Testis (tissue), 3 donors: ENCODE measurements around the gene ADRA2B. TPM values are rescaled to one million over a fixed set of nuclear protein-coding genes. Genes with fewer than 3 reads are reported as not detected.

Experiments used
- DNase-seq: peaks from one replicate; pipeline ENCODE4 v3.0.0-alpha.2; 2019
- H3K27ac ChIP-seq, 2 donors: fragments of 200-600 bp; sonication (generic); one replicate each; pipeline ENCODE4 v1.5.1; 2019
- H3K27me3 ChIP-seq: fragments of 200-600 bp; sonication (generic); one replicate; pipeline ENCODE4 v1.5.1; 2019
- H3K36me3 ChIP-seq: fragments of 200-600 bp; sonication (generic); one replicate; pipeline ENCODE4 v1.5.1; 2017; ENCODE audit warnings: low read depth; ENCODE audit errors: missing control alignments
- H3K4me1 ChIP-seq: fragments of 200-600 bp; sonication (generic); one replicate; pipeline ENCODE4 v1.5.1; 2019
- H3K4me3 ChIP-seq, 2 donors: fragments of 200-600 bp; sonication (generic); one replicate each; pipeline ENCODE4 v1.5.1; 2017 to 2019
- H3K9me3 ChIP-seq: fragments of 200-600 bp; sonication (generic); one replicate; pipeline ENCODE4 v1.5.1; 2017
- POLR2A ChIP-seq: fragments of 450-650 bp; IDR thresholded peaks from one replicate; pipeline ENCODE4 v1.6.1; 2017; ENCODE audit warnings: antibody characterized with exemption, mild to moderate bottlenecking, moderate library complexity
- WGBS, 2 donors: methylation state at CpG; one replicate each; pipeline ENCODE4 v1.1.5; 2018; 5-methylcytosine and 5-hydroxymethylcytosine counted together
- intact Hi-C: fragments of 100-400 bp; cut with DNase I; formaldehyde crosslinking; loops from one replicate; pipeline ENCODE4 v1.15.1; 2023; ENCODE audit warnings: low total_unique reads
- polyA plus RNA-seq: library from polyadenylated mRNA; stranded (reverse); fragments of 350-450 nt; fragmentation: Illumina TruSeq; extraction: RNeasy Lipid Tissue Mini Kit (QIAGEN cat#74804); gene quantifications from one replicate; pipeline ENCODE4 v1.2.3, GENCODE V29; 2014; ENCODE audit warnings: low read depth, low replicate concordance; ENCODE audit not compliant: insufficient read depth
- total RNA-seq, 2 donors: library from RNA; depleted of rRNA; stranded (reverse); fragments of >200 nt; gene quantifications; one replicate each; pipeline ENCODE4 v1.2.3, GENCODE V29; 2016
- TF ChIP-seq, protein P1 (sequence below), 3 experiments: fragments of 450-650 bp in 2 of 3; fragments of 200-600 bp in 1 of 3; sonication (generic) in 1 of 3; IDR thresholded peaks; one replicate each; pipeline ENCODE4 v1.5.1; 2016 to 2019; ENCODE audit warnings: antibody characterized with exemption in 3 of 3, mild to moderate bottlenecking in 2 of 3, moderate library complexity in 1 of 3

The ADRA2B gene
- total and polyA plus RNA-seq, 3 donors from 2014 or later, result 2.1 to 2.6 (median 2.4) TPM

DNA sequence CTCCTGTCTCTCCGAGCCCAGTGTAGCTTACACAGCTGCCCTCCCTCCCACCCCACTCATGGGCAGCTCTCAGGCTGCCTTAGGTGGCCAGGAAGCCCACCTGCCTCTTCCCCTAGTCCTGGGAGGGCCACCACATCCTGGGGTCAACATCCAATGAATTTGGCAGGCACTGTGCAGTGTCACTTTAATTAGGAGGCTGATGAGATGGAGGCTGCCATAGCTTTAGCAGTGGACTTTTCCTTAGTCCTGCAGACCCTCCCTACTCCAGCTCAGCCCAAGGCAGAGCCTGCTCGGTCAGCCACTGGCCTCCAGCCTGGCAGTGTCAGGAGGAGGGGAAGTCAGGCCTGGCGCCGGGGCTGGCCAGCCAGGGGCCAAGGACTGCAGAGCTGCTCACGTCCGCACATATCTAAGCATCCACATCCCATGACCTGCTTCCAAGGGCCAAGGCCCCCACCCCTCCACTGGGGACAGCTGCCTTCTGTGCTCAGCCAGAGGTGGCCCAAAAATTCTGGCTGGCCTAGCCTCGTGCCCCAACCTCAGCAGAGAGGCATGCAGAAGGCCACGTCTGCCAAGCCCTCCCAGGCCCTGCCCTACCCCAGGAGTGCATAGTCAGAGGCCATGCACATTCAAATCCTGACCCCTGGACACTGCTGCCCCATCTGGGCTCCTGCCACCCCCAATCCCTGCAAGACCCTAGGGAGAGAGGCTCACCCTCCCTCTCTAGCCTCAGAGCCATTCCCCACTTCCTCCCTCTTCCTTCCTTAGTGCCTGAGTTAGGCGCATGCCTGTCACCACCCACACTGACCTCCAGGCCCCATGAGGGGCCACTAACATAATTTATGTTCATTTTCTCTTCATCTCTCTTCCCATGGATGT lies 33.1 kb downstream of the ADRA2B start:
- TF ChIP-seq, protein P1, sequence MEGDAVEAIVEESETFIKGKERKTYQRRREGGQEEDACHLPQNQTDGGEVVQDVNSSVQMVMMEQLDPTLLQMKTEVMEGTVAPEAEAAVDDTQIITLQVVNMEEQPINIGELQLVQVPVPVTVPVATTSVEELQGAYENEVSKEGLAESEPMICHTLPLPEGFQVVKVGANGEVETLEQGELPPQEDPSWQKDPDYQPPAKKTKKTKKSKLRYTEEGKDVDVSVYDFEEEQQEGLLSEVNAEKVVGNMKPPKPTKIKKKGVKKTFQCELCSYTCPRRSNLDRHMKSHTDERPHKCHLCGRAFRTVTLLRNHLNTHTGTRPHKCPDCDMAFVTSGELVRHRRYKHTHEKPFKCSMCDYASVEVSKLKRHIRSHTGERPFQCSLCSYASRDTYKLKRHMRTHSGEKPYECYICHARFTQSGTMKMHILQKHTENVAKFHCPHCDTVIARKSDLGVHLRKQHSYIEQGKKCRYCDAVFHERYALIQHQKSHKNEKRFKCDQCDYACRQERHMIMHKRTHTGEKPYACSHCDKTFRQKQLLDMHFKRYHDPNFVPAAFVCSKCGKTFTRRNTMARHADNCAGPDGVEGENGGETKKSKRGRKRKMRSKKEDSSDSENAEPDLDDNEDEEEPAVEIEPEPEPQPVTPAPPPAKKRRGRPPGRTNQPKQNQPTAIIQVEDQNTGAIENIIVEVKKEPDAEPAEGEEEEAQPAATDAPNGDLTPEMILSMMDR (IDR thresholded peaks at IDR 0.05), result no peak
- no peak for TF ChIP-seq POLR2A
- Histone ChIP-seq H3K27me3 (no peaks in the 10 kb centered on the region), H3K27ac (no peak overlapping the region), H3K36me3 (no peaks in the 10 kb centered on the region), H3K9me3 (no peaks in the 10 kb centered on the region), H3K4me1 (peaks cover 12% of the 10 kb centered on the region), H3K4me3 (no peak overlapping the region)
- 59 to 65% methylated on average over 2 to 9 of the region's 9 CpGs for WGBS, 2 donors
- DNase-seq, result peak; percentile 41
- intact Hi-C loops, result no loop called here

GRCh38 chr2:96082211-96083063 lies 33.9 kb downstream of the ADRA2B start:
- 90 to 91% methylated on average over 14 of the region's 14 CpGs for WGBS, 2 donors
- TF ChIP-seq, protein P1 (IDR thresholded peaks at IDR 0.05), result no peak
- no peak for TF ChIP-seq POLR2A
- intact Hi-C loops, result no loop called here
- H3K4me3 ChIP-seq, result no peak overlapping the region
- H3K27ac ChIP-seq, result no peak overlapping the region
- no peaks in the 10 kb centered on the region for H3K36me3 ChIP-seq
- peaks cover 12% of the 10 kb centered on the region for H3K4me1 ChIP-seq
- no peaks in the 10 kb centered on the region for H3K27me3 ChIP-seq
- no peak for DNase-seq
- H3K9me3 ChIP-seq, result no peaks in the 10 kb centered on the region

GRCh38 chr2:96081042-96081441 lies 35.3 kb downstream of the ADRA2B start:
- no peaks in the 10 kb centered on the region for H3K36me3 ChIP-seq
- H3K4me1 ChIP-seq, result peaks cover 12% of the 10 kb centered on the region
- no peak overlapping the region for H3K27ac ChIP-seq
- H3K9me3 ChIP-seq, result no peaks in the 10 kb centered on the region
- no peak overlapping the region for H3K4me3 ChIP-seq
- intact Hi-C loops, result no loop called here
- no peaks in the 10 kb centered on the region for H3K27me3 ChIP-seq
- no peak for TF ChIP-seq POLR2A
- TF ChIP-seq, protein P1 (IDR thresholded peaks at IDR 0.05), result no peak
- no peak for DNase-seq
- WGBS, 2 donors, result 90 to 98% methylated on average over 2 of the region's 2 CpGs

DNA sequence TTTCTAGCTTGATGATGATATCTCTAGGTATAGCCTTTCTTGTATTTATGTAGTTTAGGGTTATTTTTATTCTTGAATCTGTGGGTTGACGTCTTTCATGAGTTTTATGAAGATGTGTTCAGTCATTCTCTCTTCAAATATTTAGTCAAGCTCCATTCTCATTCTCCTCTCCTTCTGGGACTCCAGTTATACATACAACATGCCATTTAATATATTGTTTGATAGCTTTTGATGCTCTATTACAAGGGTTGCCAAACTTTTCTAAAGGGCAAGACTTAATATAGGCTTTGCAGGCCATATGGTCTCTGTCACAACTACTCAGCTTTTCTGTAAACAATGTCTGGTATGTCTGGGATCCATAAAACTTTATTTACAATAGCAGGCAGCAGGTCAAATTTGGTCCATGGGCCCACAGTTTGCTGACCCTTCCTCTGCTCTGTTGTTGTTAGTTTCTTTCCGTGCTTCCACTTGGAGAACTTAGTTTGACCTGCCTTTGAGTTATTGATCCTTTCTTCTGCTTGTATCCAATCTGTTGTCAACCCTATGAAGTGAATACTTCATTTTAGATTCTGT lies 41.1 kb downstream of the ADRA2B start:
- H3K4me1 ChIP-seq, result no peaks in the 10 kb centered on the region
- intact Hi-C loops, result no loop called here
- H3K4me3 ChIP-seq, result no peak overlapping the region
- H3K27me3 ChIP-seq, result no peaks in the 10 kb centered on the region
- DNase-seq, result no peak
- 69 to 70% methylated on average over 2 of the region's 2 CpGs for WGBS, 2 donors
- no peaks in the 10 kb centered on the region for H3K36me3 ChIP-seq
- no peak overlapping the region for H3K27ac ChIP-seq
- H3K9me3 ChIP-seq, result no peaks in the 10 kb centered on the region
- no peak for TF ChIP-seq POLR2A
- TF ChIP-seq, protein P1 (IDR thresholded peaks at IDR 0.05), result no peak
